Activated CD4-positive, alpha-beta T cell treated with anti-CD3 and anti-CD28 coated beads, Interleukin-2, amount 50 U/mL, for 48 hours (primary cell): Measurements from ENCODE around the gene RIPPLY2.
"Not testable (repeated sequence)": the region's sequence is repeated elsewhere in the genome, so short reads cannot be mapped to it uniquely, and the experiment has no call there.

Source experiments
- DNase-seq, 2 experiments: peaks; one replicate each; pipeline ENCODE4 v3.0.0-alpha.2; 2020

RIPPLY2 gene

GRCh38 chr6:83860782-83861495 lies 7.8 kb downstream of the RIPPLY2 start:
- no peak for DNase-seq

GRCh38 chr6:83862776-83863471 lies 9.8 kb downstream of the RIPPLY2 start:
- DNase-seq: no peak

- DNase-seq: no peak
Observed at GRCh38 chr6:83867043-83867442, 13.9 kb downstream of the RIPPLY2 start.

GRCh38 chr6:83867527-83868161 lies 14.5 kb downstream of the RIPPLY2 start:
- peak; percentile 4 to 8 for DNase-seq

GRCh38 chr6:83868639-83869038 lies 15.5 kb downstream of the RIPPLY2 start:
- no peak for DNase-seq

- no peak for DNase-seq
Observed at GRCh38 chr6:83870649-83871048, 17.5 kb downstream of the RIPPLY2 start.

- no peak for DNase-seq
Observed at GRCh38 chr6:83872386-83873118, 19.4 kb downstream of the RIPPLY2 start.

GRCh38 chr6:83873869-83874268 lies 20.7 kb downstream of the RIPPLY2 start:
- DNase-seq: no peak

- no peak for DNase-seq
Observed at GRCh38 chr6:83875843-83876242, 22.7 kb downstream of the RIPPLY2 start.

GRCh38 chr6:83878902-83879644 lies 25.9 kb downstream of the RIPPLY2 start:
- DNase-seq: no peak

GRCh38 chr6:83879746-83880145 lies 26.6 kb downstream of the RIPPLY2 start:
- no peak for DNase-seq

- no peak for DNase-seq
Observed at GRCh38 chr6:83883240-83883639, 30.1 kb downstream of the RIPPLY2 start.

GRCh38 chr6:83884523-83884922 lies 31.4 kb downstream of the RIPPLY2 start:
- no peak for DNase-seq

- DNase-seq: no peak
Observed at GRCh38 chr6:83885984-83886383, 32.8 kb downstream of the RIPPLY2 start.

GRCh38 chr6:83889621-83890020 lies 36.5 kb downstream of the RIPPLY2 start:
- no peak for DNase-seq

- no peak for DNase-seq
Observed at GRCh38 chr6:83890520-83890919, 37.4 kb downstream of the RIPPLY2 start.

- no peak for DNase-seq
Observed at GRCh38 chr6:83891586-83891985, 38.4 kb downstream of the RIPPLY2 start.

- DNase-seq: no peak
Observed at GRCh38 chr6:83893024-83893423, 39.9 kb downstream of the RIPPLY2 start.

GRCh38 chr6:83897094-83897493 lies 43.9 kb downstream of the RIPPLY2 start:
- not testable (repeated sequence) for DNase-seq

GRCh38 chr6:83901624-83902023 lies 48.5 kb downstream of the RIPPLY2 start:
- DNase-seq: no peak

- DNase-seq: no peak
Observed at GRCh38 chr6:83904395-83904794, 51.2 kb downstream of the RIPPLY2 start.

GRCh38 chr6:83905648-83906047 lies 52.5 kb downstream of the RIPPLY2 start:
- no peak for DNase-seq
